Dedifferentiated amniotic fluid mesenchymal stem cell (primary cell): Measurements from ENCODE around the gene MLST8.

Experiments
- DNase-seq: peaks from one replicate; pipeline ENCODE4 v3.0.0-alpha.2; 2016; ENCODE audit errors: extremely low spot score

Gene MLST8

DNA sequence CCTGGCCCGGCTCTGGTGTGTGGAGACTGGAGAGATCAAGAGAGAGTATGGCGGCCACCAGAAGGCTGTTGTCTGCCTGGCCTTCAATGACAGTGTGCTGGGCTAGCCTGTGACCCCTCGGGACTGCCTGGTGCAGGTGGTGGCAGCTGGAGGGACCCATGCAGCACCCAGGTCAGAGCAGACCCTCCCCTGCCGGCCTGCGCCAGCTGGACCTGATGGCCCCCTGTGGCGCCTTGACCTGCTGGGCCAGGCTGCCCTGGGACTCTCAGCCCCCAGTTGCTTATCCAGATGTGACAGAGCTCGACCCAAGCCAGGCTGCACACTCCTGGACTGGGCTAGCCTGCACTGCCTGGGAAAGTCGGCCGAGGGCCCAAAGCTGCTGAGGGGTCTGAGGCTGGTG lies 3.5 kb downstream of the MLST8 start:
- no peak for DNase-seq

DNA sequence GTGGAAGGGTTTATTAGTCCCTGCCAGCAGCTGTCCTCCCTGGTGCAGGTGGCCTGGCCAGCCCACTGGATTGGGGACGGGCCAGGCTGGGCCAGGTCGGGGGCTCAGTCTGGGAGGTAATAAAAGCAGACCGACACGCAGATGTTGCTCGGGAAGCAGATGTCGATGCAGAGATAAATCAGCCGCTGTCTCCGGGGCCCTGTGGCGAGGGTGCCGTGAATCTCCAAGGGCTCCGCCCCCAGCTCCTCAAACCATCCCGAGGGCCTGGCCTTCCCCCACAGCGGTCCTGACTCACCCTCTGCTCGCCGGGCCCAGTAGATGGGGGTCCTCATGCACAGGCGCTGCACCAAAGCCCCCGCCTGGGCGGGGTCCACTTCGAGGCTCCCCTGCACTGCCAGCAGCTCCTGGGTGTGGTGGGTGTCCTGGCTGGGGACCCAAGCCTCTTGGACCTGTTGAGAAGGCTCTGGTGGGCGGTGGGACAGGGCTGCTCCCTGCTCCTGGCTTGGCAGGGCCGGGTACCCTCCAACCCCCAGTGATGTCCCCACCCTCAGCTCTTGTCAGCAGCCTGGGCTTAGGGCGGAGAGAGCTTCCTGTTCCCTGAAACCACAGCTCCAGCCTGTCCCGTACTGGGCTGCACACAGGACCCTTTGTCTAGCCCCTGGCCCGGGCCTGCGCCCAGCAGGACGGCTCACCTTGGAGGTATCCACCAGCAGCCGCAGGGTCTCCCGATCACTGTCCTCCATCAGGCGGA lies 4.2 kb downstream of the MLST8 start:
- no peak for DNase-seq

DNA sequence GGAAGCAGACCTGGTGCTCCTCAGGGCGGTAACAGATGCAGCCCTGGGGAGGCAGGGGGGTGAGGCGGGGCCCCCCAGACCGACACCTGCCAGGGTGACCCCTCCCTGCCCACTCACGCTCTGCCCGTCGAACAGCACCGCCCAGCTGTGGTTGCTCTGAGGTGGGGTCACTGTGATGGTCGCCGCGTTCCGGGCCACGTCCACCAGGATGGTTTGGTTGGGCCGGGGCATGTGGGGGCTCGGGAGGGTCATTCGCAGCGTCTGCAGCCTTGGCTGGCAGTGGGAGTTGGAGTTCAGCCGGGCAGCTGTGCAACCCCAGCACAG lies 4.7 kb downstream of the MLST8 start:
- DNase-seq = no peak

DNA sequence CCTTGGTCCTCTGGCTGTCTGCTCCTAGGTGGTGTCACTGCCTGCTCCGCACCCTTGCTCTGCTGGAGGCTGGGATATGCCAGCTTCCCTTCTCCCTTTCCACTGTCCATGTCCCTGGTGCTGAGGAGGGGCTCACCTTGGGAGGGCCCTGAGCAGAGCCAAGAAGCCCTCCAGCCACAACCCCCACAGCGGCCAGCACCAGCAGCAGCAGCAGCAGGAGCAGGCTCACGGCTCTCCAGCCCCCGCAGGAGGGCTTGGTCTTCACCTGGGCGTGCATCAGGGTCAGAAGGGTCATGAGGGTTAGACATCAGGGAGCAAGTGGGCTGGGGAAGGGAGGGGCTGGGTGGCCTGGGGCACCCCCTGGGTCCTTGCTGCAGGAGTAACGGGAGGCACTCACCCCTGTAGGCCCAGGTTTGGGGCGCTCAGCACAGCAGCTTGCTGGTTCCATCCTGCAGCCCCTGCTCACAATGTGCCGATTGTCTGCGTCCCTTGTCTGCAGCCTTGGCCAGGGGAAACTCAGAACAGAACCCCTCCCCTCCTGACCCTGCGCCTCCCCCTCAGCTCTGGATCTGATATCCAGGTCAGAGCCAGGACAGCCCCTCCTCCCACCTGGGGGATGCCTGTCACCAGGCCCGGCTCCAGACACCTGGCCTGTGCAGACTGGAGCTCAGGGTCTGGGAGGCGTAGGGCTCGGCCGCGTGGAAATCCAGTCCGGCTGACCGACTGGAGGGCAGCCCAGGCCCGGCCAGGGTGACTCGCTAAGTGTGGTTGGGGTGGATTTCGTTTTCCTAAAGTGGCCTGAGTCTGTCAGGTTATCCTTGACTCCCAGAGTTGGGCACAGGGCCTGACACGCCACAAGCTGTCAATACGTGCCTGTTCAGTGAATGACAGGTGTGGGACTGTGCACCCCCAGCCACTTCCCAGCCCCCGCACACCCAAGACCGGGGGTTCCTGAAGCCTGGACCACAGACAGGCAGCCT lies 5.4 kb downstream of the MLST8 start, which contains the start of gene BRICD5:
BRICD5 (minus strand) TSS at position 478 of the 980 bp plus-strand sequence; CDS start at position 448, 30 bp downstream.
- DNase-seq = no peak

DNA sequence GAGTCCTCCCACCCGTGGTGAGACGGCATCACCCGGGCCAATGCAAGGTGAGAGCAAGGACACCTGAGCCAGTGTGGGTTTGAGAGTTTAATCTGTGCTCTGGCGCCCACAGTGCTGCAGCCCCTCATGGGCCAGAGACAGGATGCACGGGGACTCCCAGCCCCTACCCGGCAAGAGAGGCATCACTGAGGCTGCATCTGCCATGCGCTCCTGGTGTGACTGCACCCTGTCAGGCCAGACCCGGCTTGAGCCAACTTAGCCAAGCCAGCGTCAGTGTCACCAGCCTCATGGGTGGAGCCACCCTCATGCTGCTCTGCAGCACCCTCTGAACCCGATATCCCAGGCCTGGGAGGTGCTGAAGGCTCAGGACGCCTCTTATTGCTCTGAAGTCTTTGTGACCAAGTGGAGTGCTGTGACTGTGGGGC lies 6.7 kb downstream of the MLST8 start:
- DNase-seq = no peak

DNA sequence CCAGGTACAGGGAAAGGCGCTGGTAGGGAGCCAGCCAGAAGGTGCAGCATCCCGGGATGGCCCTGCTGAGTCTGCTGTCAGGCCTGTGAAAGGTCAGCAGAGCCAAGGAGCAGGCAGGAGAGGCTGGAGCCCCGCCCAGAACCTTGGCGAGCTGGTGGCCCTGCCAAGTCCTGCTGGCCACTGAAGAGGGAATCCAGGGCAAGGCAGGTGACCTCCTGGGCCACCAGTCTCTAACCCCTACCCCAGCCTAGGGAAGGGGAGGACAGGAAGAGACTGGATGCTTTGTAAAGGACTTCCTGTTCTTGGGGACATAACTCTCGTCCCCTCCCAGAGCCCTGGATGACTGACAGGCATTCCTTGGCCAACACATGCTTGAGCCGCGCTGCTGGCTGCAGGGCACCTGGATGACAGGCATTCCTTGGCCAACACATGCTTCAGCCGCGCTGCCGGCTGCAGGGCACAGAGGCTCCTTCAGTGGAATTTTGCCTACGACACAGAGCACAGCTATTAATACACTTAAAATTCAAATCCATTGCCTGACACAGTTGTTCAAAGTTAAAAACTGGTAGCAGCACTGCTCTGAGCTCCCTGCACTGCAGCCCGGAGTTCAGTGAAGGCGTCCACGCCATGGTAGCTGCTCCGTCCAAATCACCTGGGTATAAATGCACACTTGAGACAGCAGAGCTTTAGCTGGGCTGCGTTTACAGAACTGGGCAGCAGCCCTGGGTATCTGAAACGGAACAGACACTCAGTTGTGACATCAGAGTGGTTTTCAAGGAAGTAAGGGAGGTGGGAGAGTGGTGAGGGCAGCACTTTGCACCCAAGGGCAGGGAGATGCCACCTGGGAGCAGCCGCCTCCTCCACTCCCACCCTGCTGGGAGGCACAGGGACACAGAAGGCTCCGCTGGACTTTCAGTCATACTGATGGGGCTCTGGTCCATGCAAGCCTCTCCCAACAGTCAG lies 7.4 kb downstream of the MLST8 start:
- no peak for DNase-seq

DNA sequence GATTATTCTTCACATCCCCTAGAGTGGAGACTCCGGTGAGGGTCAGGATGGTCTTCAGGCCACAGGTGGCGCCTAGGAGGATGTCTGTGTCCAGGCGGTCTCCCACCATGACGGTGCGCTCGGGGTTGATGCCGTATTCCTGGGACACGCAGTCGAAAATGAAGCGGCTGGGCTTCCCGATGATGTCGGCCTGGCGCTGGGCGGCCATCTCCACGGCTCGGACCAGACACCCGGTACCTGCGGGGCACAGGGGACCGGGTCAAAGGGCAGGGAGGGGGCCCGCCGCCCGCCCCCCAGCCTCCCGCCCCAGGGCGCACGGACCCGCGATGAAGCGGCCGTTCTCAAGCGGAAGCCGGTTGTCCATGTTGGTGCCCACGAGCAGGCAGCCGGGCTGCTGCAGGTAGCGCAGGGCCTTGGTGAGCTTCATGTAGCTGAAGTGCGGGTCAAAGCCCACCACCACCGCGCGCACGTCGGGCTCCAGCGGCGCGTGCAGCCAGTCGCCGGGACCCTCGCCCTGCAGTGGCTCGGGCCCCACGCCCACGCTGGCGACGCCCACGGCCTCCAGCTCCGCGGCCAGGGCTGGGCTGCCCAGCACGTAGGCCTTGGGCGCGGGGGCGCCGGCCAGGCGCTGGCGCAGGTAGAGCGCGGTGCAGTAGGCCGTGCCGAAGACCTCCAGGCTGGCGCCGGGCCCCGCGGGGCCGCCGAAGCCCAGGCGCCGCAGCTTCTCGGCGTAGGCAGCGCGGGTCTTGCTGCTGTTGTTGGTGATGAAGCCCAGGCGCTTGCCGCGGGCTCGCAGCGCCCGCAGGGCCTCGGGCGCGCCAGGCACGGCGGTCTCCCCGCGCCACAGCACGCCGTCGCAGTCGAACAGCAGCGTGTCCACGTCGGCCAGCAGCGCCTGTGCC lies 8.8 kb downstream of the MLST8 start:
- no peak for DNase-seq

DNA sequence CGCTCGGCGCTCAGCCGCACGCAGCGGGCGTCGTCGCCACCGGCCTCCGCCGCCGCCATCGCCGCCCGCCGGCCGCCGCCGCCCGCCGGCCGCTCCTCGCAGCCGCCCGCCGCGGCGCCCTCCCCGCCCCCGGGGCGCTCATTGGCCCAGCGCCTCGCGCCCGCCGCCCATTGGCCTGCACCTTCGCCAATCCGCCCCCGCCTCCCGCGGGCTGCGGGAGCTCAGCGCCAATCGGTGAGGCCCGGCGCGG lies 9.4 kb downstream of the MLST8 start, which contains the start of gene PGP:
PGP (minus strand) TSS at position 122 of the 250 bp plus-strand sequence; CDS start at position 59, 63 bp downstream.
- DNase-seq = no peak

DNA sequence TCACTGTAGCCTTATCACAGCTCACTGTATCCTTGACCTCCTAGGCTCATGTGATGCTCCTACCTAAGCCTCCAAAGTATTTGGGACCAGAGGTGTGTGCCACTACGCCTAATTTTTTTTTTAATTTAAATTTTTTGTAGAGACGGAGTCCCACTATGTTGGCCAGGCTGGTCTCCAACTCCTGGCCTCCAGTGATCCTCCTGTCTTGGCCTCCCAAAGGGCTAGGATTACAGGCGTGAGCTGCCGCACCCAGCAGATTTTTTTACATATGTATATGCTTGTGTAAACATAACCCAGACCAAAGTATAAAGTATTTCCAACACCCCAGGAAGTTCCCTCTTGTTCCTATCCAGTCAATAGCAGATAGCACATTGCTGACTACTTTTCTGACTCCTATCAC lies 11.1 kb downstream of the MLST8 start:
- DNase-seq = no peak

DNA sequence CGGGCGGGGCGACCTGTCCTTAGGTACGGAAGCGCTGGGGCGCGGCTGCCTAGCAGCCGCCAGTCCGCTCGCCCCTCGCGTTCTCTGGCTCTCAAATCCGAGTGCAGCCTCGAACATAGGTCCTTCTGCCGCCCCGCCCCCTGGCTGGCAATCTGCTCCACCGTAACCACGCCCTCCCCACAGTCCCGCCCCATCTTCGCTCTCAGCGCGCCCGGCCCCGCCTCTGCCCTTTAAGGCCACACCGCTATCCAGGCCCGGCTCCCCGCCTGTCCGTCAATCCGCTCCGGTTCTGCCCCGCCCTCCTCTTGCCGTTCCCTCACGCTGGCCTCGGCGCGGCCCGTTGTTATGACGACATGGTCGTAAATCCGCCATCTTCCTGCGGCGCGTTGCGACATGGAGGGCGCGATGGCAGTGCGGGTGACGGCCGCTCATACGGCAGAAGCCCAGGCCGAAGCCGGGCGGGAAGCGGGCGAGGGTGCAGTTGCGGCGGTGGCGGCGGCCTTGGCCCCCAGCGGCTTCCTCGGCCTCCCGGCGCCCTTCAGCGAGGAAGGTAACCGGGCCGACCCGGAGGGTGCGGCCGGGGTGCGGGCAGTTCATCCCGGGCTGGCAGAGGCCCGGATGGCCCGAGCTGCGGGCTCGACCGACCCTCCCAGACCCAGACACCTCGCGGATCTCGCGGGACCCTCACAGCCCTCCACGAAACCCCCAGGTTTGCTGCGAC lies 18.1 kb downstream of the MLST8 start, which contains the start of gene E4F1:
E4F1 (plus strand) TSS at position 371 of the 721 bp plus-strand sequence; CDS start at position 394, 23 bp downstream.
- DNase-seq = peak; percentile 99

DNA sequence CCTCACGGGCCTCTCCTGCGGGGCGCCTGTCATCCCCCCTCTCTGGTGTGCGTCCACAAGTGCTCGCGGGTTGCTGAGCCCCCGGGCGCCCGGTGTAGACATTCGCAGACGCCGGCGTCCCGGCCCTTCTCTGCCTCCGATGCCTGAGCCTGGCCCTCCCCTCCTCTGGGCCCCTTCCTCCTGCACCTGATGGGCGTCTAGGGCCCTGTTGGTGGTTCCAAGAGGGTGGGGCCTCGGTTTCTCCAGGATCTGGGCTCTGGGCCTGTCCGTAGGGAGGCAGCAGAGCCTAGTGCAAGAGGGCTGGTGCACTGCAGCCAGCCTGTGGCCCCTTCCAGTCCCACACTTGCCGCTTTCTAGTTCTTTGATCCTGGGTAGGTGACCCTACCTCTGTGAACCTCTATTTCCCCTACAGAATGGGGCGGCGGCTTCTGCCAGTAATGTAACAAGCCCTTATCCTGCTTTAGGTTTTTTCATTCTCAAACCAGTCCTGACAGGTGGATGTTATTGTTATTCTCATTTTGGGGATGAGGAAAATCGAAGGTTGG lies 18.8 kb downstream of the MLST8 start:
- DNase-seq = peak; percentile 31

DNA sequence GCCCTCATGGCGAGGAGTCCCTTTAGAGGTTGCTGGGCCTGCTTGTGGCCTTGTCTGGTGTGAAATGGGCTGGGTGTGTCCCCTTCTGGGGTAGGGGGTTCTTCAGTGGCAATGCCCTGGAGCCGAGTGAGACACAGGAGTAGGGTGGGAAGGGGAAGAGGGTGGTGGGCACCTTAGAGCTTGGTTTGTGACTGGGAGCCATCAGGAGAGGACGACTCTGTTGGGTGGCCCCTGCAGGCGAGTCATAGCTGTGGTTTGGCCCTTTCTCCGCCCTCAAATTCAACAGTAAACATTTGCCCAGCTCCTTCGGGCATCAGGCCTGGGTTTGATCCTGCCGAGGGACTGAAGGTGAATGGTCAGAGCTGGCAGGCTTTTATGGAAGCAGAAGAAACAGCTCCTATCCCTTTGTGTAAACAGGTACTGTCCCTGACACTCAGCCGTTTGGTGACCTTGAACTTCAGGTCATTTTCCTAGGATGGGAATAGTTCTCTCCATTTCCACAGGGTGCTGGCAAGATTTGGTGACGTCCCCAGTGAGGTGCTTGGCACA lies 21.1 kb downstream of the MLST8 start:
- no peak for DNase-seq

DNA sequence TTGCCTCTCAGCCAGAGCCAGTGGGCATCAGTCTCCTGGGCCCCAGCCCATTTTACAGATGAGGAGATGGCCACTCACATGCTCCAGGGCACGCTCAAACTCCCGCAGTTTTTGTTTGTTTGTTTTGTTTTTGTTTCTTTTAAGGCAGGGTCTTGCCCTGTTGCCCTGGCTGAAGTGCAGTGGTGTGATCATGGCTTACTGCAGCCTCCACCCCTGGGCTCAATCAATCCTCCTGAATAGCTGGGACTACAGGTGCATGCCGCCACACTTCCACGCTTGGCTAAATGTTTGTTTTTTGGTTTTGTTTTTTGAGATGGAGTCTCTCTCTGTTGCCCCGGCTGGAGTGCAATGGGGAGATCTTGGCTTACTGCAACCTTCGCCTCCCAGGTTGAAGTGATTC lies 21.7 kb downstream of the MLST8 start:
- DNase-seq = no peak

DNA sequence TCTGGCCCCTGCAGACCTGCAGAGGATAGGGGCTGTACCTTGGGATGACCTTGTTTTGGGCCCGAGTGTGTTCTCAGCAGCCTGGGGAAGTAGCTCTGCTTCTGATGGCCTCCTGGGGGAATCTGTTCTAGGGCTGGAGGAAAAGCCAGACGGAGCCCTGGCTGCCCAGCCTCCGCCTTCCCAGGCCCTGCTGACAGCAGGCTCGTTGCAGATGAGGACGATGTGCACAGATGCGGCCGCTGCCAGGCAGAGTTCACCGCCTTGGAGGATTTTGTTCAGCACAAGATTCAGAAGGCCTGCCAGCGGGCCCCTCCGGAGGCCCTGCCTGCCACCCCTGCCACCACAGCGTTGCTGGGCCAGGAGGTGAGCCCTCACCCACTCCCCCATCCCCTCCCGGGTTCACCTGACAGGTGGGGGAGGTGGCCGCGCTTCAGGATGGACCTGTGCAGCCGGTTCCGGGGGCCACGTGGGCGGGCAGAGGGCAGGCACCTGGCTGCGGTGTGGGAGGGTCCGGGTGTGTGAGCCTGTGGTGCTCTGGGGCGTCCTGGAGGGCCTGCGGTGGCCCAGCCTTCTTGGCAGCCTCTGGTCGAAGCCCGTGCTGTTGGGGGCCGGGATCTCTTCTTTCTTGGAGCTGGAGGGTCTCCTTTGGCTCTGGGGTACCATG lies 23.0 kb downstream of the MLST8 start:
- DNase-seq = no peak

DNA sequence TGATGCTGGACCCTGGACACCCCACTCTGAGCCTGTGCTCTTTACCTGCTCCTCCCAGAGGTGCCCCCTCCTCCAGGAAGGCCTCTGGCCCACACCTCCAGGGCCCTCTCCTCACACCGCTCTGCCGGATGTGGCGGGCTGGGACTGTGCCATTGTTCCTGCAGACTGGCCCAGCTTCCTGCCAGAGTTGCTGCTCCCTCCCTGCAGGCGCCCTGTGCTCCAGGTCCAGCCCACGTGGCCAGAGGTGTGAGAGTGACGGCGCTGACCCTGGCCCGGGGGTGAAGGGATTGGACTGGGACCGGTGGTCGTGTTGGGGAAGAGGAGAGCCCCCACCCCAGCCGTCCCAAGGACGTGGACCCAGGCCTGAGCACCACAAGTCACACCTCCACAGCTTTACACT lies 23.8 kb downstream of the MLST8 start:
- no peak for DNase-seq

DNA sequence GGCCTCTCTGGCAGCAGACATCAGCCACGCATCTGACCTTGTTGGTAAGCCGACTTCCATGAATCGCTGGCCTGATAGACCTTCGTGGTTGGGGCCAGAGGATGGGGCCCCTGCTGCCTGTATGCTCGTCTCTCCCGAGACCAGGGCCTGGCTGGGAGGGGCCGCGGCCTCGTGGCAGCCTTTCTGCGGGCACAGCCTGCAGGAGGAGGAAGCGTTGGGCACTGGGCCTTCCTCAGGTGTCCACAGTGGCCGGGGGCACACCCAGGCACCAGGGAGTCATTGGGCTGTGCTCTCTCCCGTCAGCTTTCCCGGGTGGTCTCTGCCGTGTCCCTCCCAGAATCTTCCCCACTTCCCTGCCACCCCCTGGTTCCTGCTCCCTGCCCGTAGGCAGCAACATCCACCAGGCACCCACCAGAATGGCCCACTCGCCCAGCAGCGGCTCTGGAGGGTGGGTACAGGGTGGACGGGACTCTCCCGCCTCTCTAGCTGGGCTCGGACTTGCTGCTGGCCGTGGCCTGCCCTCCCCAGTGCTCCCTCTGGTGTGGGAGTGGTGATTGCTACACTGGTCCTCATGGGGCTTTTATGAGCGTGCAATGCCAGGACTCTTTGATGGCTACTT lies 24.5 kb downstream of the MLST8 start:
- DNase-seq = no peak

DNA sequence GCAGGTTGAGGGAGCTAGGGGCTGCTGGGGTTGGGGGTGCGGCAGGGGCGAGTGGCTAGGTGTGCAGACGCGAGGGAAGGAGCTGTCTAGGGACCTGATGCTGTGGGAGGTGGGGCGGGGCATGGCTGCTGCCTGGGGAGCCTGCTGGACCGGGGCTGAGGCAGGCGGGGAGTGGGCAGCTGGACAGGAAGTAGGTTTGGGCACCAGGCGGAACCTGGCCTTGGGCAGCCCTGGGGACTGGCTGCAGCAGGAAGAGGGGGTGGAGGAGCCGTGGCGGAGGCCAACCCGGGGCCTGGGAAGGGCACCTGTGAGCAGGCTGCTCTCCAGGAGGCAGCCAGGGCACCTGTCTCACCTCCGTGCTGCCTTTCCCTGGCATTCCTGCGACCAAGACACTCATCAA lies 25.1 kb downstream of the MLST8 start:
- no peak for DNase-seq
